Epithelial cell of esophagus (primary cell): ENCODE results near the gene REPS2.

Experiments used
- DNase-seq: peaks from one replicate; pipeline ENCODE4 v3.0.0; 2010; ENCODE audit warnings: low read depth
- H3K4me3 ChIP-seq: 2 replicates; pipeline ENCODE4 v1.5.1; 2011; ENCODE audit warnings: mild to moderate bottlenecking, low read length, control low read depth
- CTCF ChIP-seq: IDR thresholded peaks from 2 replicates; pipeline ENCODE4 v1.5.1; 2011; ENCODE audit warnings: low read depth, mild to moderate bottlenecking, low read length, control low read depth, inconsistent platforms; ENCODE audit not compliant: insufficient read depth; ENCODE audit errors: missing control alignments

REPS2 gene

GRCh38 chrX:16946361-16946964 is at the start of gene REPS2:
TSS of gene REPS2 (plus strand) at chrX:16946658. CDS start at chrX:16946862, 204 bp downstream.
- H3K4me3 ChIP-seq, result peak within 1 kb of the TSS; percentile 44
- DNase-seq, result peak; percentile 88
- no peak for TF ChIP-seq CTCF

- no peak for TF ChIP-seq CTCF
- DNase-seq, result no peak
Observed at GRCh38 chrX:16897445-16897844, 49.0 kb upstream of the REPS2 start.

GRCh38 chrX:16903274-16904022 is 43.0 kb upstream of the REPS2 start:
- no peak for DNase-seq
- TF ChIP-seq CTCF, result no peak

More at GRCh38 chrX:16897445-16897844, 49.0 kb upstream of the REPS2 start:
- no peak overlapping the region for H3K4me3 ChIP-seq

GRCh38 chrX:16910376-16910775 is 36.1 kb upstream of the REPS2 start:
- no peak overlapping the region for H3K4me3 ChIP-seq
- no peak for DNase-seq
- TF ChIP-seq CTCF, result no peak

More at GRCh38 chrX:16903274-16904022, 43.0 kb upstream of the REPS2 start:
- H3K4me3 ChIP-seq, result no peak overlapping the region

GRCh38 chrX:16914058-16914457 is 32.4 kb upstream of the REPS2 start:
- TF ChIP-seq CTCF, result no peak
- DNase-seq, result peak; percentile 17

GRCh38 chrX:16916561-16916960 is 29.9 kb upstream of the REPS2 start:
- TF ChIP-seq CTCF, result no peak

More at GRCh38 chrX:16914058-16914457, 32.4 kb upstream of the REPS2 start:
- no peak overlapping the region for H3K4me3 ChIP-seq

GRCh38 chrX:16917120-16917519 is 29.3 kb upstream of the REPS2 start:
- no peak overlapping the region for H3K4me3 ChIP-seq
- DNase-seq, result no peak
- no peak for TF ChIP-seq CTCF

More at GRCh38 chrX:16916561-16916960, 29.9 kb upstream of the REPS2 start:
- H3K4me3 ChIP-seq, result no peak overlapping the region
- no peak for DNase-seq
